Activated CD8-positive, alpha-beta memory T cell treated with anti-CD3 and anti-CD28 coated beads for 48 hours (primary cell): ENCODE data around the gene GSTP1.
"Not testable (repeated sequence)": the region's sequence is repeated elsewhere in the genome, so short reads cannot be mapped to it uniquely, and the experiment has no call there.

Experiments used
- DNase-seq, 3 experiments: peaks; one replicate each; pipeline ENCODE4 v3.0.0-alpha.2; 2020; ENCODE audit warnings: low read depth in 2 of 3, low spot score in 2 of 3

GSTP1 gene

DNA sequence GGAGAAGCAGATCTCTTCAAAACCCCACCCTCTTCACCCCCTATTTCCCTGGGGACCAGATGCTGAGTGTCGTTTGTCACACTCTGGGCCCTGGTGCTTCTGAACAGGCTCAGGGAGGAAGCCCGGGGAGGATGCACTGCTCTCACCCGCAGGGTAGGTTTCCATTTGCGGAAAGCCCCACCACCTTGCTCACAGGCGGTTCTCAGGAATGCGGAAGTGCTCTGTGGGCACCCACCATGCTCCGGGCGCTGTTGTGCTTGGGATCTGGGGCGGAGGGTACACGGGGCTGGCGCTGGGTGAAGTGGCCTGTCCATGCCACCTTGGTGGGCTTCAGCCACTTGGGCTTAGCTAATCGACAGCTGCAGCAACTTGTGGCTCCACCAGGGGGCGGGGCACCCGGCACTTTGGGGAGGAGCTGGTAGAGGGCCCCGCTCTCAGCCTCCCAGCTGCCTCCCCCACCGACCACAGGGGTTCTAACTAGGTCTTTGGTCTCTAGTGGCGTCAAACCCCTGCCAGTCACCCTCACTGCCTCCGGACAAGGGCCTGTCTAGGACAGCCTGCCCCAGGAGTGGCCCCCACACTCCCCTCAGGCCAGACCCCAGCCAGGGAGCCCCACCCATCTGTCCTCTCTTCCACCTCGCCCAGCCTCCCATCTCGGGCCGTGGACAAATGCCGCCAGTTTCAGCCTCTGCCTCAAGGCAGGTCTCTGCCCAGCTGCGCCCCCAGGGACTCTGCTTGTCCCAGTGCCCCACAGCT lies 30.5 kb downstream of the GSTP1 start:
- peak; percentile 61 to 75 (median 74) for DNase-seq

GRCh38 chr11:67614730-67615714 lies 31.4 kb downstream of the GSTP1 start:
- peak in 1 of 3 experiments; percentile 48 for DNase-seq

- DNase-seq: no peak
These were observed 32.3 kb downstream of the GSTP1 start for GRCh38 chr11:67615728-67616430.

DNA sequence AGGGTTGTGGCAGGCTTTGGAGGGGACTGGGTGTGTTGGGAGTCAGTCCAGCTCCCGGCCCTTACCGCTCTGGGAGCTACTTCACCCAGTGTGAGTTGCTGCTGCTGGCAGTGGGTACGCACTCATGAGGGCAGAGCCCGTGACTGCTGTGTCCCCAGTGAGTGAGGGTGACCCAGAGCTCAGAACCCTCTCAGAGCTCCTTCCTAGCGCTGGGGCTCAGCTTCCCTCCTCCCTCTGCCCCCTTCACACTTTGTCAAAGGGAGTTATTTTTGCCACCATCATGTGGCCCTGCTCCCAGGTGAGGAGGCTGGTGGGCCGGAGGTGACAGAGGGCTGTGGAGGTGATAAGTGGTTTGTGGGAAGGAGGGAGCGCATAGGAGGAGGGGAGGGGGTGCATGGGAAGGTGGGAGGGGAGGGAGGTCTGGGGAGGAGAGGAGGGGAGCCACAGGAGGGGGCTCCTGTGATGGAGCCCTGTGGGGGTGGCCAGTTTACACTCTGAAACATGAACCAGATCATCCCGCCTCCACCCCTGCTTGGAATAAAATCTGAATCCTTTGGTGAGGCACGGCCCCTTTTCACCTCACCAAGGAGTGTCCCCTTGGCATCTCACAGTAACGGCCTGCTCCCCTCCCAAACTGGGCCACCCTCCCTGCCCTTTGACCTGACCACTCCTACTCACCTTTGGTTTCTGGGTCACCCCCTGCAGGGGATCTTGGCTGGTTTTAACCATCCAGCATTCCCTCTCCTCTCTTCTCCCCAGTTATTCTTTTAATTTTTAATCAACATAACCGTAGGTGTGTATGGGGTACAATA lies 33.0 kb downstream of the GSTP1 start:
- no peak for DNase-seq

DNA sequence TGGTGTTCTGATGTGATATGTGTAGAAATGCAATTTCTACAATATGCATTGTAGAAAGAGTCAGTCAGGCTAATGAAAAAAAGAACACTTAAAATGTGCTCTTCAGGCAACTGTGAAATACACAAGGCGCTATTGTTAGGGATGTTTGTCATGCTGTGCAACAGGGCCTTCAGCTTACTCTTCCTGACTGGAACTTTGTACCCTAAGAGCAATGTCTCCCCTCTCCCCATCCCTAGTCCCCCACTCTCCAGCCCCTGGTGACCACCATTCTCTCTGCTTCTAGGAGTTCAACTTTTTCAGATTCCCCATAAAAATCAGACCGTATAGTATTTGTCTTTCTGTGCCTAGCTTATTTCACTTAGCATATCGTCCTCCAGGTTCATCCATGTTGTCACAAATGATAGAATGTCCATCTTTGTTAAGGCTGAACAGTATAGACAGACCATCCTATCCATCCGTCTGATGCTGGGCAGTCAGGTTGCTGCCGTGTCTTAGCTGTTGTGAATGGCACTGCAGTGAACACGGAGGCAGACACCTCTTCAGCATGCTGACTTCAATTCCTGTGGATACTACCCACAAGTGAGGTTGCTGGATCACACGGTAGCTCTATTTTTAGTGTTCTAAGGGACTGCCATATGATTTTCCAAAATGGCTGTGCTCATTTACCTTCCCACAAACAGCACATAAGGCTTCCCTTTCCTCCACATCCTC lies 33.8 kb downstream of the GSTP1 start:
- DNase-seq: no peak

GRCh38 chr11:67618901-67619659 lies 35.5 kb downstream of the GSTP1 start:
- DNase-seq: not testable (repeated sequence)

DNA sequence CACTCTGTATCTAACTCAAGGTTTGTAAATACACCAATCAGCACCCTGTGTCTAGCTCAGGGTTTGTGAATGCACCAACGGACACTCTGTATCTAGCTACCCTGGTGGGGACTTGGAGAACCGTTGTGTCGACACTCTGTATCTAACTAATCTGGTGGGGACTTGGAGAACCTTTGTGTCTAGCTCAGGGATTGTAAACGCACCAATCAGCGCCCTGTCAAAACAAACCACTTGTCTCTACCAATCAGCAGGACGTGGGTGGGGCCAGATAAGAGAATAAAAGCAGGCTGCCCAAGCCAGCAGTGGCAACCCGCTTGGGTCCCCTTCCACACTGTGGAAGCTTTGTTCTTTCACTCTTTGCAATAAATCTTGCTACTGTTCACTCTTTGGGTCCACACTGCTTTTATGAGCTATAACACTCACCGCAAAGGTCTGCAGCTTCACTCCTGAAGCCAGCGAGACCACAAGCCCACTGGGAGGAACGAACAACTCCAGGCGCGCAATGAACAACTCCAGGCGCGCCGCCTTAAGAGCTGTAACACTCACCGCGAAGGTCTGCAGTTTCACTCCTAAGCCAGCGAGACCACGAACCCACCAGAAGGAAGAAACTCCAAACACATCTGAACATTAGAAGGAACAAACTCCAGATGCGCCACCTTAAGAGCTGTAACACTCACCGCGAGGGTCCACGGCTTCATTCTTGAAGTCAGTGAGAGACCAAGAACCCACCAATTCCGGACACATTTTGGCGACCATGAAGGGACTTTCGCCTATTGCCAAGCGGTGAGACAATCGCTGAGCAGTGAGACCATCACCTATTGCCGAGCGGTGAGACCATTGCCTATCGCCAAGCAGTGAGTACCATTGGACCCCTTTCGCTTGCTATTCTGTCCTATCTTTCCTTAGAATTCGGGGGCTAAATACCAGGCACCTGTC lies 36.3 kb downstream of the GSTP1 start:
- not testable (repeated sequence) for DNase-seq

DNA sequence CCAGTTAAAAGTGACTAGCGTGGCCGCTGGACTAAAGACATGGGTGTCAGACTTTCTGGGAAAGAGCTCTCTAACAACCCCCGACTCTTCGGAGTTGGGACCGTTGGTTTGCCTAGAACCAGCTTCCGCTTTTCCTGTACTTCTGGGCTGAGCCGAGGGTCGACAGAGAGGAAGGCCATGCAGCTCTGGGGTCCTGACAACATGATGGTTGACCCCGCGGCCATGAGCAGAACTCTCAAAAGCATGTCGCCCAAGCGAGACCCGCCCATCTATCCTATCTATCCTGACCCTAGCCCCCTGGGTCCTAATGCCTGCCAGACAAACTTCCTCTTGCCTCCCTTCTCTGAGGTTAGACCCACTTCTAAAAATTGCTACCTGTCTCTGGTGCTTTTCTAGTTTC lies 37.0 kb downstream of the GSTP1 start:
- DNase-seq: not testable (repeated sequence)

GRCh38 chr11:67621928-67622327 lies 38.3 kb downstream of the GSTP1 start:
- DNase-seq: not testable (repeated sequence)

DNA sequence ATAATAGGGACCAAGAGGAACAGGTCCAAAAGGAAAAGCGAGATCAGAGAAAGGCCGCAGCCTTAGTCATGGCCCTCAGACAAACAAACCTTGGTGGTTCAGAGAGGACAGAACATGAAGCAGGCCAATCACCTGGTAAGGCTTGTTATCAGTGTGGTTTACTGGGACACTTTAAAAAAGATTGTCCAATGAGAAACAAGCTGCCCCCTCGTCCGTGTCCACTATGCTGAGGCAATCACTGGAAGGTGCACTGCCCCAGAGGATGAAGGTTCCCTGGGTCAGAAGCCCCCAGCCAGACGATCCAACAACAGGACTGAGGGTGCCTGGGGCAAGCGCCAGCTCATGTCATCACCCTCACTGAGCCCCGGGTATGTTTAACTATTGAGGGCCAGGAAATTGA lies 39.3 kb downstream of the GSTP1 start:
- not testable (repeated sequence) for DNase-seq

DNA sequence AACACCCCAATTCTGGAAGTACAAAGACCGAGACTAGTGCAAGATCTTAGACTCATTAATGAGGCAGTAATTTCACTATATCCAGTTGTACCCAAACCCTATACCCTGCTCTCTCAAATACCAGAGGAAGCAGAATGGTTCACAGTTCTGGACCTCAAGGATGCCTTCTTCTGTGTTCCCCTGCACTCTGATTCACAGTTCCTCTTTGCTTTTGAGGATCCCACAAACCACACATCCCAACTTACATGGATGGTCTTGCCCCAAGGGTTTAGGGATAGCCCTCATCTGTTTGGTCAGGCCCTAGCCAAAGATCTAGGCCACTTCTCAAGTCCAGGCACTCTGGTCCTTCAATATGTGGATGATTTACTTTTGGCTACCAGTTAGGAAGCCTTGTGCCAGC lies 40.2 kb downstream of the GSTP1 start:
- not testable (repeated sequence) for DNase-seq

DNA sequence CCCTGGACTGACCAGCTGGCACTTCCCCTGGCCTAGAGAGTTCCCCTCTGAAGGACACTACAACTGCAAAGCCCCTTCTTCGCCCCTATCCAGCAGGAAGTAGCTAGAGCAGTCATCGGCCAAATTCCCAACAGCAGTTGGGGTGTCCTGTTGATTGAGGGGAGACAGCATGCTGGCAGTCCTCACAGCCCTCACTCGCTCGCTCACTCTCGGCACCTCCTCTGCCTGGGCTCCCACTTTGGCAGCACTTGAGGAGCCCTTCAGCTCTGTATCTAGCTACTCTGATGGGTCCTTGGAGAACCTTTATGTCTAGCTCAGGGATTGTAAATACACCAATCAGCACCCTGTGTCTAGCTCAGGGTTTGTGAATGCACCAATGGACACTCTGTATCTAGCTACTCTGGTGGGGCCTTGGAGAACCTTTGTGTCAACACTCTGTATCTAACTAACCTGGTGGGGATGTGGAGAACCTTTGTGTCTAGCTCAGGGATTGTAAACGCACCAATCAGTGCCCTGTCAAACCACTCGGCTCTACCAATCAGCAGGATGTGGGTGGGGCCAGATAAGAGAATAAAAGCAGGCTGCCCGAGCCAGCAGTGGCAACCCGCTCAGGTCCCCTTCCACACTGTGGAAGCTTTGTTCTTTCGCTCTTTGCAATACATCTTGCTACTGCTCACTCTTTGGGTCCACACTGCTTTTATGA lies 42.7 kb downstream of the GSTP1 start:
- not testable (repeated sequence) for DNase-seq

DNA sequence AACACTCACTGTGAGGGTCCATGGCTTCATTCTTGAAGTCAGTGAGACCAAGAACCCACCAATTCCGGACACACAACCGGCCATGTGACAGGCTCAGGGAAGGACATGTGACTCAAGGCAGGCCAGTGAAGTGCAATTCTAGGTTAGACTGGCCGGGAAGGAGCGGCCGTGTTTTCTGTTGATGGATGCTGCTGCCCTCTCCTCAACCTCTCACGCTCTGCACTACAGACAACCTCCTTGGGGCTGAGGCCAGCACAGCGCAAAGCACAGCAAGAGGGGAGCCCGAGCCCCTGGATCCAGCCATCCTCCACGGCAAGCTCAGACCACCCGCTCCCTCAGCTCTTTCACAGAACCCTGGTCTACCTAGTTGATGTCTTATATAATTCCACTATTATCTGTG lies 43.4 kb downstream of the GSTP1 start:
- DNase-seq: no peak

- DNase-seq: no peak
These were observed 43.8 kb downstream of the GSTP1 start for GRCh38 chr11:67627441-67627811.

DNA sequence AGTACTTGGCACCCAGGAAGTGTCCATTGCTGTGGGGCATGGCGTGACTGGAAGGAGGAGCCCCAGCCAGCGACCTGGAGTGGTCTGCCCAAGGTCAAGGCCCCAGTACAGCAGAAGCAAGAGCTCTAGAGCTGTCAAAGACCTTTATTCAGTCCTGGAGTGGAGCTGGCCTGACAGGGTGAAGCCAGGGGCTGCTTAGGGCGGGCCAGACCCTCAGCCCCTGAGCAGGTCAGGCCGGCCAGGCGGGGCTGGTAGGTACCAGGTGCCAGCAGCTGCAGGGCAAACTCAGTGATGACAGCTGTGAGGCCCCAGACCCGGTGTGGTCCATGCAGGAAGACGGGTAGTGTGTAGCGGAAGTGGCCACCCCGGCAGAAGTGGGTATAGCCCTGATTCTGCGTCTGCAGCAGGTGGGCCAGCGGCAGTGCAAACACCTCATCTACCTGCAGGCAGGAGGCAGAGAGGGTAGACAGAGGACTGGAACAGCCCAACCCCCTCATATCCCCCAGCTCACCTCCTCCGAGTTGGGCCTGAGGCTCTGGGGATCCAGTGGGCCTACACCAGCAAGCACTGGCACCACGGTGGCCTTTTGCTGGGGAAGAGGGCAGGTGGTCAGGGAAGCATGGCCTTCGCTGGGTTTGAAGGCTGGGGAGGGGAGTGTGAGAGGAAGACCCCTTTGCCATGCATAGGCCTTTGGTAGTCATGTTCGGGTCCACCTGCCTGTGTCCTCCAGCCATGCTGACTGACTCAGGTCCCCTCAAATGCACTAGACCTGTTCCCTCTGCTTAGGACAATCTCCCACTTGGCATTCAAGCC lies 44.4 kb downstream of the GSTP1 start:
- DNase-seq: no peak

- no peak for DNase-seq
These were observed 45.2 kb downstream of the GSTP1 start for GRCh38 chr11:67628710-67629385.
